Measurements from ENCODE around the gene PHGDH.

PHGDH gene

GRCh38 chr1:119680723-119681122 lies 31.0 kb upstream of the PHGDH start:
- no peak overlapping the region for H3K4me3 ChIP-seq (replicated peaks; ENCODE audit: low read depth, low read length)
- TF ChIP-seq CTCF (IDR thresholded peaks at IDR 0.05; ENCODE audit: low read length, missing control alignments): no peak
- DNase-seq (ENCODE audit: low read depth): no peak

GRCh38 chr1:119681560-119681959 lies 30.2 kb upstream of the PHGDH start:
- DNase-seq (ENCODE audit: low read depth): no peak
- TF ChIP-seq CTCF (IDR thresholded peaks at IDR 0.05; ENCODE audit: low read length, missing control alignments): no peak

GRCh38 chr1:119682141-119682540 lies 29.6 kb upstream of the PHGDH start:
- no peak for DNase-seq (ENCODE audit: low read depth)
- TF ChIP-seq CTCF (IDR thresholded peaks at IDR 0.05; ENCODE audit: low read length, missing control alignments): no peak
- no peak overlapping the region for H3K4me3 ChIP-seq (replicated peaks; ENCODE audit: low read depth, low read length)

More at GRCh38 chr1:119681560-119681959, 30.2 kb upstream of the PHGDH start:
- no peak overlapping the region for H3K4me3 ChIP-seq (replicated peaks; ENCODE audit: low read depth, low read length)

- no peak for DNase-seq (ENCODE audit: low read depth)
Observed at GRCh38 chr1:119683893-119684292, 27.8 kb upstream of the PHGDH start.

GRCh38 chr1:119686661-119687060 lies 25.1 kb upstream of the PHGDH start:
- no peak overlapping the region for H3K4me3 ChIP-seq (replicated peaks; ENCODE audit: low read depth, low read length)
- TF ChIP-seq CTCF (IDR thresholded peaks at IDR 0.05; ENCODE audit: low read length, missing control alignments): no peak
- DNase-seq (ENCODE audit: low read depth): no peak

More at GRCh38 chr1:119683893-119684292, 27.8 kb upstream of the PHGDH start:
- H3K4me3 ChIP-seq (replicated peaks; ENCODE audit: low read depth, low read length): no peak overlapping the region
- TF ChIP-seq CTCF (IDR thresholded peaks at IDR 0.05; ENCODE audit: low read length, missing control alignments): no peak

- DNase-seq (ENCODE audit: low read depth): peak; percentile 11
- H3K4me3 ChIP-seq (replicated peaks; ENCODE audit: low read depth, low read length): no peak overlapping the region
- no peak for TF ChIP-seq CTCF (IDR thresholded peaks at IDR 0.05; ENCODE audit: low read length, missing control alignments)
Observed at GRCh38 chr1:119687434-119688079, 24.2 kb upstream of the PHGDH start.

GRCh38 chr1:119688810-119689209 lies 22.9 kb upstream of the PHGDH start:
- no peak overlapping the region for H3K4me3 ChIP-seq (replicated peaks; ENCODE audit: low read depth, low read length)
- TF ChIP-seq CTCF (IDR thresholded peaks at IDR 0.05; ENCODE audit: low read length, missing control alignments): no peak
- DNase-seq (ENCODE audit: low read depth): no peak
